HG02642 (cell line): ENCODE data around the gene NEB.
"Not testable (repeated sequence)": the region's sequence is repeated elsewhere in the genome, so short reads cannot be mapped to it uniquely, and the experiment has no call there.

Source experiments
- ATAC-seq: cut with Tn5 transposase; IDR thresholded peaks from one replicate; pipeline ENCODE4 v1.9.1; 2021; ENCODE audit warnings: mild to moderate bottlenecking; ENCODE audit not compliant: unreplicated experiment, poor library complexity

The NEB gene

DNA sequence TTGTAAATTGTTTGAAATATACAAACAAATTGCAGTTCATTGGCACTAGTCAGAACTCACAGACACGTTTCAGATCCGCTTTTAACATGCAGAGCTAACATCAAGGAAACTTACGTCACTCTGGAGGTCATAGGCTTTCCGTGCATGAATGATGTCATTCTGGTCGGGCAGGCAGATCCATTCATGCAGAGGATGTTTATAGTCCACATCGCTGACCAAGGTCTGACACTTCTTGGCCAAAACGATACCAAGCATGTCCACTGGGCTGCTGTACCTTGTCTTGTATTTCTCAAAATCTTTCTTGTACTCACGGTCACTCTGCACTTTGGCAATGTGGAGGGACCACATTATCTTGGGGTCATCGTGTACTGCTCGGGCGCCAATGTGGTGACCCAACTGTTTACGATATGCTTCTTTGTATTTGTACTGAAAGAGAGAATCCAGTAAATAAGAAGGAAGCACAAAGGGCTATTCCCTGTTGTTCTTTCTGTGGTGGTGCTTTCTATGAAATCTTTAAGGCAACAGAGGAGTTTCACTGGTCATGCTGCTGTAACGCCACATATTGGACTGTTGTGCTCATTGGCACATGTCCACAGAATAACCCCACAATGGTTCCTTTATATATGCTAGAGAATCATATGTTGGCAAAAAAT, 114.8 kb downstream of the NEB start:
- ATAC-seq, result no peak

GRCh38 chr2:151616760-151617339, 117.4 kb downstream of the NEB start:
- ATAC-seq, result no peak

- no peak for ATAC-seq
These were observed 119.5 kb downstream of the NEB start for GRCh38 chr2:151614606-151615306.

DNA sequence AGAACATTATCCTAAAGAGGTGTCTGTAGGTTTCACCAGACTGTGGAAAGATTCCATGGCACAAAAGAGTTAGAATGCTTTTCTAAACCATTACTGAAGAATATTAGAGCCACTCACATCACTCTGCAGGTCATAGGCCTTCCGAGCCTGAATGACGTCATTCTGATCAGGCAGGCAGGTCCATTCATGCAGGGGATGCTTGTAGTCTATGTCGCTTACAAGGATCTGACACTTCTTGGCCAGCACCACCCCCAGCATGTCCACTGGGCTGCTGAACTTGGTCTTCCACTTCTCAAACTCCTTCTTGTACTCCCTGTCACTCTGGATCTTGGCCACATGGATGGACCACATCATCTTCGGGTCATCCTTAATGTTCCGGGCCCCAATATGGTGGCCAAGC, 120.1 kb downstream of the NEB start:
- ATAC-seq, result no peak

DNA sequence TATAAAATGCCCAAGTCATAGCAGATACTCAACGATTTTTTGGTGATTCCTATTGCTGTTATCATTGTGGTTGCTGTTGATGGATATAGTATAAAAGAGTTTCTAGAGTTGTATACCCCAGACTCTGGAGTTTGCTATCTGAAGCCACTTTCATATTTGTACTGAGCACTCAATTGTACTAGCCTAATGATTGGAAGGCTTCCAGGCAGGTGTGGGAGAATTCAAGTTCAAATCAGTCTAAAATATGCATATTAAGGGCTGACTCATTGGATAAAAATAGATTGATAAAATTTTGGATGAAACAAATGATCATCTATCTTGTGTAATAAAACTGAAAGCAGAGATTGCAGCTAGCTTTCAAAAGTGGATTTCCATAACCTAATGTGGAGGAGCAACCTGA, 122.9 kb downstream of the NEB start:
- no peak for ATAC-seq

GRCh38 chr2:151610310-151610709, 124.0 kb downstream of the NEB start:
- ATAC-seq, result no peak

DNA sequence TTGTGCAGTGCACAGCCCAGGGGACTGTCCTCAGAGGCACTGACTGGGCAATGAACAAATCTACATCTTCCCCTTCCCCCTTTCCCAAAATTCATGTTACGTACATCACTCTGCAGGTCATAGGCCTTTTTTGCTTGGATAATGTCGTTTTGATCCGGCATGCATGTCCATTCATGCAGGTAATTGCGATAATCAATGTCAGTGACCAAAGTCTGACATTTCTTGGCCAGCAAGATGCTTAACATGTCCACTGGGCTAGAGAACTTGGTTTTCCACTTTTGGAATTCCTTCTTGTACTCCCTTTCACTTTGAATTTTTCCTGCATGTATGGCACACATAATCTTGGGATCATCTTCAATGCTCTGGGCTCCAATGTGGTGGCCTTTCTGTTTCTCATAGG, 124.6 kb downstream of the NEB start:
- ATAC-seq, result no peak

DNA sequence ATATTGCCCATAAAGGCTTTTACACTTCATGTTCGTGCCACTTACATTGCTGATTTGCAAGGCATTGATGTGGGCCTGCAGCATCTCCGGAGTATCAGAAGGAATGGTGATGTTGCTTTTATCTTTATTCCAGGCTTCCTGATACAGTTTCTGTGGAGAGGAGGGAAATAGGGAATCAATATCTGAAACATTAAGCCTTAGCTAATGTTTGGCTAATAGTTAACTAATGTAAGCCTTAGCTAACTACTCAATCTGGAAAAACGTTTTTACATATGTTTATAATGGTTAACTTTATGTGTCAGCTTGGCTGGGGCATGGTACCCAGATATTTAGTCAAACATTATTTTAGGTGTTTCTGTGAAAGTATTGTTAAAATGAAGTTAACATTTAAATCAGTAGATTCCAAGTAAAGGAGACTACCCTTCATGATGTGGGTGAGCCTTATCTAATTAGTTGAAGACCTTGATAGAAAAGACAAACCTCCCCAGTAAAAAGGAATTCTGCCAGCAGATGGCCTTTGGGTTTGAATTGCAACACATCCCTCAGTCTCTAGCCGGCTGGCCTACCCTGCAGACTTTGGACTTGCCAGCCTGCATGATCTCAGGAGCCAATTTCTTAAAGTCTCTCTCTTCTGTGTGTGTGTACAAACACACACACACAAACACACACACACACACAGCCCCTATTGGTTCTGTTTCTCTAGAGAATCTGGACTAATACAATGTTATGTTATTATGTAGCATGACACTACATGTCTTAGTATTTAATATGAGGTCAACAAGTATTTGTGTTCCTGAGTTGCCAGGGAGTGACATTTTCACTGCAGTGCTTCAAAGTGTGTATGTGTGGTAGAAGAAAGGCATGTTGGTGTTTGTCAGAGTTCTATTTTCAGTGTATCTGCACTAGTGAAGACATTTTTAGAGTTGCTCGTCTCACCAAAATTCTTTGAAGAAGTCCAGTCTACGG, 126.5 kb downstream of the NEB start:
- not testable (repeated sequence) for ATAC-seq

DNA sequence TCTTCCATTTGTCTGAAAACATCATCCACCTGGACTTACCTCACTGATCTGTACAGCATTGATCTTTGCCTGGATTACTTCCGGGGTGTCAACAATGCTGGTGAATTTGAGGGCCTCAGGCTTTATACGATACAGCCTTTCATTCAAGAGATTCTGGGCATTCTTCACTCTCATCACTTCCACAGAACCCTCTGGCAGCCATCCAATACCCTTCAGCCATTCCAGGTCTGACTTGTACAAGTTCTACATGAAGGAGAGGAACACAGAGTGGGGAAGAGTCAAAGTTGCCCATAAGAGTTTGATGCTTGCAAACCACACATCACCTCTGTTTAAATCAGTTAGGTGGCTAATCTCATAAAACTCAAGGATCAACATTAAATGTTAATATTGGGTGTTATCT, 130.7 kb downstream of the NEB start:
- not testable (repeated sequence) for ATAC-seq

DNA sequence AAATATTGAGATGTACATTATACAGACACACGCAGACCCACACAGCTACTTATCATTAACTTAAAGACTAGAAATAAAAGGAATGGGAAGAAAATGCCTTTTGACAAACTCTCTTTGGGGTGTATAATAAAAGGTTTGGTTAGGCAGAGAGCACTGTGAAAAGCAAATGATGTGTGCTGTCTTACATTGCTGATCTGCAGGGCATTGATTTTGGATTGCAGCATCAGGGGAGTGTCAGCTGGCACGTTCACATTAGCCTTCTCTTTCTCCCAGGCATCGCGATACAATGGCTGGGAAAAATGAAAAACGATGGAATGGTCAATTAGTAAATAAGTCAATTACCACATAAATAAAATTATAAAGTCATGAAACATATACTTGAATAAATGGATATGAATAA, 131.9 kb downstream of the NEB start:
- ATAC-seq, result not testable (repeated sequence)

GRCh38 chr2:151601803-151602202, 132.5 kb downstream of the NEB start:
- ATAC-seq, result not testable (repeated sequence)

- ATAC-seq, result not testable (repeated sequence)
These were observed 137.2 kb downstream of the NEB start for GRCh38 chr2:151596903-151597608.

- ATAC-seq, result not testable (repeated sequence)
These were observed 142.4 kb downstream of the NEB start for GRCh38 chr2:151591908-151592255.

DNA sequence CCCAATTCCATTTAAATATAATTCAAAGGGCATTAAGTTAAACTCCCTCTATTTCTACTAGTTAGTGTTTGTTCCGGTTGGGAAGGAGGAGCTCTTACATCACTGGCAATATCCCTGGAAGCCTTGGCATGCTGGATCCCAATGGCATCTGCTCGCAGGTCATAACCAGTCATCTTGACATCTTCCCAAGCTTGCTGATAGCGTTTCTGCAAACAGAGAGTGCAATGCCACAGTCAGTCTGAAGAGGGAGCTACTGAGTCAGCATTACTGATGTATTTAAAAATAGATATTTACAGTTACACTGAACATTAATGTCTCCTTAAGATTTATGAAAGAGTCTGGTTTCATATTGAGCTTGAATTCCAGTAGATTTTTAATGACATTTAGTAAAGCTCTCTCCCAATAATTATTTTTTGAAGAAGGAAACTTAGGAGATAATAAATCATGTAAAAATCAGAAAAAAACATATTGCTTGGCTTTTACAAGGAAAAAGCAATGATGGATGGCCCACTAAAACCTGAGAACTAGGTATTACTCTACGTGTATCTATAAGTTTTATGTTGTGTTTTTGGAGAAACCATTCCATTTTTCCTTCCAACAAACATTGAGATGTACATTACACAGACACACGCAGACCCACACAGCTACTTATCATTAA, 142.9 kb downstream of the NEB start:
- peak; percentile 67 for ATAC-seq

- not testable (repeated sequence) for ATAC-seq
These were observed 153.0 kb downstream of the NEB start for GRCh38 chr2:151581300-151581699.

DNA sequence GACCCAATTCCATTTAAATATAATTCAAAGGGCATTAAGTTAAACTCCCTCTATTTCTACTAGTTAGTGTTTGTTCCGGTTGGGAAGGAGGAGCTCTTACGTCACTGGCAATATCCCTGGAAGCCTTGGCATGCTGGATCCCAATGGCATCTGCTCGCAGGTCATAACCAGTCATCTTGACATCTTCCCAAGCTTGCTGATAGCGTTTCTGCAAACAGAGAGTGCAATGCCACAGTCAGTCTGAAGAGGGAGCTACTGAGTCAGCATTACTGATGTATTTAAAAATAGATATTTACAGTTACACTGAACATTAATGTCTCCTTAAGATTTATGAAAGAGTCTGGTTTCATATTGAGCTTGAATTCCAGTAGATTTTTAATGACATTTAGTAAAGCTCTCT, 153.6 kb downstream of the NEB start:
- ATAC-seq, result peak; percentile 52

DNA sequence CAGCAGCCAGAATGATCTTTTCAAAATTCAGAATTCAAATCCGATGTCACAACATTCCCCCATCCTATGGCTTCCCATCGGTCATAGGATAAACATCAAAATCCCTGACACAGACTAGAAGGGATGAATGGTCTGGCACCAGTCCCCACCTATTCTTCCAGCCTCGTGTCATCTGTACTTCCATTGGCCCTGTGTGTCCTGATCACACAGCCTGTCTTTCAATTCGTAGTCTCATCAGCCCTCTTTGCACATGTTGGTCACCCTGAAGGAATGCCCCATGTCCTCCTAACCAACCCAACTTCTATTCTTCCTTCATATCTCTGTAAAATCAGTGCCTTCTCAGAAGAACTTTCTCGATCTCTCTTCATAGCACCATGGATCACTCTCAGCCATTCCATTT, 157.2 kb downstream of the NEB start:
- no peak for ATAC-seq

DNA sequence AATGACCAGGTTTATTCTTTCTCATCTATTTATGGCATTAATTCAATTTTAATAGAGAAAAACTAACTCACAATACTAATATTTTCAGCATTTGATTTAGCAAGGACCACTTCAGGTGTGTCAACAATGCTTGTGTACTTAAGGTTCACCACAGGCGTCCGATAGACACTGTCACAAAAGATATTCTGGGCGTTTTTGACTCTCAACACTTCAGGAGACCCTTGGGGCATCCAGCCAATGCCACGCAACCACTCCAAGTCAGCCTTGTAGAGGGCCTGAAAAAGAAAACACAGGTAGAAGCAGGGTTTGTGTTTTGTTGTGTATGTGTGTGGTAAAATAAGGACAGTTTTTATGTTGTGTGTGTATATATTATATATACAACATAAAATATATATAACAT, 158.2 kb downstream of the NEB start:
- no peak for ATAC-seq

DNA sequence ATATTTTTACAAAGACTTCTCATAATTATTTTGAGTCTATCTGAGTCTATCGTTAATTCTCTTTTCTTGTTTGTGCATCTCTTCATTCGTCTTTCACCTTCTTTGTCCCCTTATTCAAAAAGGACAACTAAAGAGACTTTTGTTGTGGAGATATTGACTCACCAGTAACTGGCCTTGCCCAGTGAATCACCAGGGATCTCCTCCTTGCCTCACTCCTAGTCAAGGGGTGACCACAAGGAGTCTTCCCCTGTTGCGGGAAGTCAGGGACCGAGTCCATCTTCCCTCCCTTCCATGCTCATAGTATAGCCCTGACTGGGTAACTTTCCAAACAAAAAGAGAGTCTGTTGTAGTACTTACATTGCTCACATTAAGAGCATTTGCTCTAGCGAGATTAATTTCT, 158.9 kb downstream of the NEB start:
- ATAC-seq, result no peak

DNA sequence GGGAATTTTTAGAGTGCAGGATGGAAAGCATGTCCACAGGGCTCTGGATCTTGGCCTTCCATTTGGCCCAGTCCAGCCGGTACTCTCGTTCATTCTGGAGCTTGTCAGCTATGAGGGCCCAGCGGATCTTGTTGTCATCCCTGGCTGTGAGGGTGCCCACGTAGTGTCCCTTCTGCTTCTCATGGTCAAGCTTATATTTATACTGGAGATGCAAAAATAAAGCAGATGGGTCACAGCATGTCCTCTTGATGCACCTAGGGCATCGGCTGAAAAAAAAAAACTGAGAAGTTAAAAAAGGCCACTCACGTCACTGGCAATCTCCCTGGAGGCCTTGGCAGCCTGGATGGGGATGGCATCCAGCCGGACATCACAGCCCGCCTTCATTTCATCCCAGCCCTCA, 164.1 kb downstream of the NEB start:
- ATAC-seq, result no peak
